ENCODE data around the gene NCKIPSD. TPM values are rescaled to one million over a fixed set of nuclear protein-coding genes. Genes with fewer than 3 reads are reported as not detected.

NCKIPSD gene
- total and polyA plus RNA-seq, 3 donors from 2014 or later: 30.1 to 81.3 (median 69.4) TPM

GRCh38 chr3:48655606-48656005 is 30.1 kb downstream of the NCKIPSD start:
- 13 to 14% methylated on average over 20 to 30 of the region's 30 CpGs for WGBS, 2 donors
- Histone ChIP-seq H3K27ac (no peak overlapping the region), H3K27me3 (no peaks in the 10 kb centered on the region), H3K9me3 (no peaks in the 10 kb centered on the region), H3K36me3 (ENCODE audit: low read depth, missing control alignments) (no peaks in the 10 kb centered on the region), H3K4me1 (peaks cover 7% of the 10 kb centered on the region), H3K4me3 (peak overlapping the region; percentile 51 to 66)
- TF ChIP-seq CTCF (IDR thresholded peaks at IDR 0.05) (no peak), POLR2A (IDR thresholded peaks at IDR 0.05) (no peak)
- intact Hi-C loops (cut with DNase I; ENCODE audit: low total_unique reads): no loop called here
- no peak for DNase-seq

DNA sequence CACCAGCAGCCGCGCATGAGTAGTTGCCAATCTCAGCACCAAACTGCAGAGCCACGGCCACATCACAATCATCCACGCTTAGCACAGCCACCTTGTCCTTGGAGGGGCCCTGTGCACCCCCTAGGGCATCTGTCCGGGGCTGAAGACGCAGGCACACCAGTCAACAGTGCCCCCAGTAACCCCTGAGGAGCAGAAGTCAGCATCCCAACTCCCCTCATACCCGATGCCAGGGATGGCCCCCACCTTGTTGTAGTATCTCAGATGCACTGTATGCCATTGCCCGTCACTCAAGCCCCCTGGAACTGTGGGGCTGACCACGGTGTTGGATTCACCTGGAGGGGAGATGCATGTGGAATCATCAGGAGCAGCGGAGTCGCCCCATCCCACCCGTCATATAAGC is 30.7 kb downstream of the NCKIPSD start:
- no peak for DNase-seq
- no peak overlapping the region for H3K4me3 ChIP-seq
- 83 to 87% methylated on average over 8 to 12 of the region's 12 CpGs for WGBS, 2 donors
- H3K4me1 ChIP-seq: peaks cover 7% of the 10 kb centered on the region
- H3K27ac ChIP-seq: no peak overlapping the region
- H3K27me3 ChIP-seq: no peaks in the 10 kb centered on the region
- H3K36me3 ChIP-seq (ENCODE audit: low read depth, missing control alignments): no peaks in the 10 kb centered on the region
- H3K9me3 ChIP-seq: no peaks in the 10 kb centered on the region
- intact Hi-C loops (cut with DNase I; ENCODE audit: low total_unique reads): no loop called here
- TF ChIP-seq CTCF (IDR thresholded peaks at IDR 0.05) (no peak), POLR2A (IDR thresholded peaks at IDR 0.05) (no peak)

DNA sequence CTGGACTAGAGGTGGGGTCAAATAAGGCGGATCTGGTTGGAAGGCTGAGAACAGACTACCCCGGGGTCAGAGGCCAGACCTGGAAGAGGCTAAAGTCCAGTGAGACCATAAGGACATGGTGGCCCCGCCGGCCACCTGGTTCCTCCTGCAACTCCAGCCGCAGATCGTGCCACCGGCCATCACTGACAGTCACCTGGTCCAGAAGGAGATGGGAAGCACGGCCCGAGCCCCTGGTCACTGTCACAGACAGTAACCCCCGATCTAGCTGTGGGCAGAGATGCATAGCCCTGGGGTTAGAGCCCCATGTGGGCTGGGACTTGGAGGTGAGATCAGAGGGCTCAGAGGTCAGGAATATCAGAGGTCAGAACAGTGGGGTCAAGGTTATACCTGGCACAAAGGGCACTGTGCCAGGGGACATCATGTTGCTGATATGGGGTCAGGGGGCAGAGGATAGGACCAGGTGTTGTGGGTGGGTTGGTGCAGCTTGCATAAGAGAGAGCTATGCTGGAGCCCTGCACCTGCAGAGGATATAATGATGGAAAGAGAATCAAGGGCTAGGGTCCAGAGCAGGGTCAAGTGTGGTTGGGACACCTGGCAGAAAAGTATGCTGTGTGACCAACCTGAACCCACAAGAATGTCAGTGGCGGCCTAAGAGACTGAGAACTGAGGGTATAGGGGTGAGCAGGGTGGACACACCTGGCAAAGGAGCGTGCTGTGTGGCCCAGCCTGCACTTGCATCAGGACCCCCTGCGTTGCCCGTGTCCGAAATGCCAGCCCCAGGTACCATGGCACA is 32.6 kb downstream of the NCKIPSD start:
- H3K27ac ChIP-seq: no peak overlapping the region
- intact Hi-C loops (cut with DNase I; ENCODE audit: low total_unique reads): no loop called here
- no peaks in the 10 kb centered on the region for H3K9me3 ChIP-seq
- H3K4me1 ChIP-seq: peaks cover 7% of the 10 kb centered on the region
- no peak for DNase-seq
- H3K27me3 ChIP-seq: no peaks in the 10 kb centered on the region
- H3K36me3 ChIP-seq (ENCODE audit: low read depth, missing control alignments): no peaks in the 10 kb centered on the region
- TF ChIP-seq CTCF (IDR thresholded peaks at IDR 0.05) (no peak), POLR2A (IDR thresholded peaks at IDR 0.05) (no peak)
- H3K4me3 ChIP-seq: no peak overlapping the region
- whole genome bisulfite sequencing, 2 donors: 94 to 95% methylated on average over 15 of the region's 15 CpGs

GRCh38 chr3:48651771-48652170 is 33.9 kb downstream of the NCKIPSD start:
- Histone ChIP-seq H3K27ac (no peak overlapping the region), H3K4me1 (peaks cover 7% of the 10 kb centered on the region), H3K4me3 (no peak overlapping the region), H3K9me3 (no peaks in the 10 kb centered on the region), H3K27me3 (no peaks in the 10 kb centered on the region), H3K36me3 (ENCODE audit: low read depth, missing control alignments) (no peaks in the 10 kb centered on the region)
- intact Hi-C loops (cut with DNase I; ENCODE audit: low total_unique reads): no loop called here
- TF ChIP-seq CTCF (IDR thresholded peaks at IDR 0.05) (no peak), POLR2A (IDR thresholded peaks at IDR 0.05) (no peak)
- 89 to 99% methylated on average over 5 to 11 of the region's 11 CpGs for WGBS, 2 donors
- DNase-seq: no peak

GRCh38 chr3:48650723-48651122 is 35.0 kb downstream of the NCKIPSD start:
- H3K9me3 ChIP-seq: no peaks in the 10 kb centered on the region
- intact Hi-C loops (cut with DNase I; ENCODE audit: low total_unique reads): no loop called here
- no peak overlapping the region for H3K27ac ChIP-seq
- peaks cover under 1% of the 10 kb centered on the region for H3K4me1 ChIP-seq
- TF ChIP-seq POLR2A (IDR thresholded peaks at IDR 0.05) (no peak), CTCF (IDR thresholded peaks at IDR 0.05) (no peak)
- DNase-seq: no peak
- no peaks in the 10 kb centered on the region for H3K27me3 ChIP-seq
- no peaks in the 10 kb centered on the region for H3K36me3 ChIP-seq (ENCODE audit: low read depth, missing control alignments)
- 91% methylated on average over 10 to 12 of the region's 12 CpGs for WGBS, 2 donors
- H3K4me3 ChIP-seq: no peak overlapping the region

All from testis (tissue), 3 donors.